Suppressor macrophage treated with lipopolysaccharide for 4 hours (primary cell): ENCODE measurements around the gene GALT.
"Not testable (repeated sequence)": the region's sequence is repeated elsewhere in the genome, so short reads cannot be mapped to it uniquely, and the experiment has no call there.

Source experiments
- DNase-seq: peaks from one replicate; pipeline ENCODE4 v3.0.0-alpha.2; 2020

The GALT gene

GRCh38 chr9:34627716-34628655, 18.5 kb upstream of the GALT start:
- no peak for DNase-seq

GRCh38 chr9:34628656-34629490, 17.6 kb upstream of the GALT start, which contains the start of gene ARID3C:
Gene ARID3C, minus strand, starts transcription at chr9:34629066. Its CDS starts 1,052 bp downstream, at chr9:34628014.
- no peak for DNase-seq

GRCh38 chr9:34629491-34629808, 17.0 kb upstream of the GALT start:
- no peak for DNase-seq

GRCh38 chr9:34630402-34631154, 15.9 kb upstream of the GALT start:
- no peak for DNase-seq

- DNase-seq: no peak
Measured at GRCh38 chr9:34633166-34633565, 13.3 kb upstream of the GALT start.

GRCh38 chr9:34633851-34634550, 12.5 kb upstream of the GALT start:
- peak; percentile 67 for DNase-seq

GRCh38 chr9:34634551-34635248, 11.8 kb upstream of the GALT start:
- no peak for DNase-seq

- no peak for DNase-seq
Measured at GRCh38 chr9:34635556-34635955, 10.9 kb upstream of the GALT start.

GRCh38 chr9:34636791-34637355, 9.6 kb upstream of the GALT start:
- no peak for DNase-seq

GRCh38 chr9:34637356-34638137, 8.9 kb upstream of the GALT start, which contains the start of gene SIGMAR1:
Gene SIGMAR1, minus strand, starts transcription at chr9:34637787. Its CDS starts 90 bp downstream, at chr9:34637697.
- DNase-seq: peak; percentile 94

GRCh38 chr9:34638138-34638445, 8.4 kb upstream of the GALT start:
- no peak for DNase-seq

- not testable (repeated sequence) for DNase-seq
Measured at GRCh38 chr9:34639322-34639721, 7.2 kb upstream of the GALT start.

GRCh38 chr9:34642679-34643078, 3.8 kb upstream of the GALT start:
- no peak for DNase-seq

- DNase-seq: no peak
Measured at GRCh38 chr9:34644766-34645314, 1.6 kb upstream of the GALT start.

GRCh38 chr9:34647084-34647403, 569 bp downstream of the GALT start:
- DNase-seq: no peak

- DNase-seq: no peak
Measured at GRCh38 chr9:34647651-34648050, 1.2 kb downstream of the GALT start.

GRCh38 chr9:34648673-34649072, 2.2 kb downstream of the GALT start:
- no peak for DNase-seq

- DNase-seq: no peak
Measured at GRCh38 chr9:34650816-34651215, 4.3 kb downstream of the GALT start.

- DNase-seq: no peak
Measured at GRCh38 chr9:34651321-34651720, 4.8 kb downstream of the GALT start.

- peak; percentile 66 for DNase-seq
Measured at GRCh38 chr9:34651876-34652601, 5.6 kb downstream of the GALT start, which contains the start of gene IL11RA. Gene IL11RA, plus strand, starts transcription at chr9:34652185. Its CDS starts 3,033 bp downstream, at chr9:34655218.
